DMS53 (cell line): Measurements from ENCODE around the gene TRIO.

Experiments
- DNase-seq: peaks from one replicate; lab custom pipeline; 2025; lab: John Stamatoyannopoulos, UW

Gene TRIO

DNA sequence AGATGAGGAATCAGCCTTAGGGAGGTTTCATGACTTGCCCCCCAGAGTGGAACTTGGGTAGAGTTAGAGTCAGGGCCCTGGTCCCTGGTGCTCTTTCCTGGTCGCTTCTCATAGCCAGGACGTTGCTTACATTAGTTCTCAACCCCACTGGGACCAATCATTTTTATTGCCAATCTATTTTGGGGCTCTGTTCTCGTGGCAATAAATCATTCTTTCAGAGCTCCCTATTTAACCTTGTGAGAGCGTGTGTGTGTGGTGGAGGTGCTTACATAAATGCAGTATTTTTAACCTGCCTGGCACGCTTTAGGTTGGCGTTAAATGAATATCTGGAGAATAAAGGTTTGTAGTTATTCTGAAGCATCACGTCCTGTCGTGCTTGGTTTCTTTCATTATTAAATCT lies 4.1 kb downstream of the TRIO start:
- DNase-seq, result no peak

DNA sequence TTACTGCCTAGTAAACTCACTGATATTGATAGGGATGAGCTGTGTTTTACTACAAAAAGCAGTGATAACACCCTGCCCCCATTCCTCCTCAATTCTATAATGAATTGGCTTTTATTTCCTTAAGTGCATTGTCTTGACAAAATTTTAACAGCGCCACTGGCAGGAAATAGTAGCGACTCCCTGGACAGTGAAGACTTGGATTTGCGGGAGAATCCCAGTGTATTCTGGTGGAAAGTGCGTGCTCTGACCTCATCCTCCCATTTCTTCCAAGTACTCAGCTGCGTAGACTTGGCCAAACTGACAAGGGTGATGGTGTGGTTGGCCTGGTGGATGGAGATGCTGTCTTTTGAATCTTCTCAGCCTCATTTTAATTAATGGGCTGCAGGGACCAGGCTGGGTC lies 5.3 kb downstream of the TRIO start:
- DNase-seq, result no peak

GRCh38 chr5:14148890-14149671 lies 5.9 kb downstream of the TRIO start:
- peak; percentile 18 for DNase-seq

GRCh38 chr5:14149672-14150274 lies 6.6 kb downstream of the TRIO start:
- no peak for DNase-seq

DNA sequence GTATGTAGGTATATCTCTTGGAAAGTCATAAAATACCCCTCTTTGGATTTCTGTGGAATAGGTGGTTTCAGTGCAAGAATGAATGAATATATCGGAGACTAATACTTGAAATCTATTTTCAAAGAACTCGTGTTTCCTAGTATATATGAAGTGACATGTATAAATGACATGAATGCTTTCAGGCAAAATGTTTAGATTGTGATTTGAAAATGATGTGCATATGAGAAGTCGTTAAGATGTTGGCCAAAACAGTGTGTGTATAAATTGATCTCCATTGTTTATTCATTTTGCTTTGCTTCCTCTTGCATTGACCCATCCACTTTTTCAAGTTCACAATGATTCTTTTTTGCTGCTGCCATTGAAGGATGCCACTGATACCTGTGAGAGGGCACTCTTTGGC lies 8.3 kb downstream of the TRIO start:
- no peak for DNase-seq

GRCh38 chr5:14153071-14153864 lies 10.1 kb downstream of the TRIO start:
- no peak for DNase-seq

DNA sequence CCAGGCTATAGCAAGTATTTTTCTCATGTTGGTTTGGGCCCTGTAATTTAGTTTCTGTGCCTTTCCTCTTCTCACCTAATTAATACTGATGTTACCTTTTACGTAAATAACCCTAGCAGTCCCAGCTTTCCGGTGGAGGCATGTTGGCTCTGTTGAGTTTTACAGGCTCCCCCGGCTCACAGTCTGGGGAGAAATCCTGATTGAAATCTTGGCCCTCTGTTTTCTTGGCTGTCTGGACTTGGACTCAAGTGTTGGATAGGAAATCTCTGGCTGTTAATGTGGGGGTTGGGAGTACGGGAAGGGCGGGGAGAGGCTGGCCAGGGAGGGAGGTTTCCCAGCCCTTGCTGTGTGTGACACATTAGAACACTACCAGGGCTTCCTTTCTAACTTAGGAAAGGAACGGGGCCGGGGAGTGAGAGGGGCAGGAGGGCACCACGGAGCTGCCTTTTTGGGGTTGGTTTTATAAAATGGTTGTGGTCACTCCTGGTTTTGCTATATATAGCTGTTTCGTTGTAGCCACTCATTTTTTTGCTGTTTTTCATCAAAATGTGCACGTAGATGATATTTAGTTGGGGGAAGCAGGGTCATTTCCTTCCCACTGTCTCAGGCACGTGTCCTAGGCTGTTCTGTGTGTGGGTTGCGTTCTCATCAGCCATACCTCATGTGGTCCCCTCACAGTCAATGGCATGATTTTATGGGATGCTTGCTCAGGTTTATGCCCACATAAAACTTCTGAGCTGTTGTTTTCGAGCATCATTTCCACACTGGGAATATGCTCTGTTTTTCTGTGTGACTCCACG lies 11.0 kb downstream of the TRIO start:
- DNase-seq, result no peak

DNA sequence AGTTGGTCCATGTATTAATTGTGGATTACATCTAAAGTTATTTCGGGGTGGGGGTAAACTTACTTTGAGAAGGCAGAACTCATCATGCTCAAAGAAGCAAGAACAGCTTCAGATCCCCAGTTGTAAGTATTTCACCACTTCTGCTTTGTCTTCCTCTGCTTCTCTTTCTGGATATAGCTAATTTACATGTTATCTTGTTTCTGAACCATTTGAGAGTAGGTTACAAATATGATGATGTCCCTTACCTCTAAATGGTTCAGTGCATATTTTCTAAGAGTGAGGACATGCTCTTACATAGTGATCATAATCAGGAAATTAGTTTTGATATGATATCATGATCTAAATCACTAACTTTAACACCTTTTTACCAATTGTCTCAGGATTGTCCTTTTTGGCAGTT lies 11.9 kb downstream of the TRIO start:
- DNase-seq, result no peak

DNA sequence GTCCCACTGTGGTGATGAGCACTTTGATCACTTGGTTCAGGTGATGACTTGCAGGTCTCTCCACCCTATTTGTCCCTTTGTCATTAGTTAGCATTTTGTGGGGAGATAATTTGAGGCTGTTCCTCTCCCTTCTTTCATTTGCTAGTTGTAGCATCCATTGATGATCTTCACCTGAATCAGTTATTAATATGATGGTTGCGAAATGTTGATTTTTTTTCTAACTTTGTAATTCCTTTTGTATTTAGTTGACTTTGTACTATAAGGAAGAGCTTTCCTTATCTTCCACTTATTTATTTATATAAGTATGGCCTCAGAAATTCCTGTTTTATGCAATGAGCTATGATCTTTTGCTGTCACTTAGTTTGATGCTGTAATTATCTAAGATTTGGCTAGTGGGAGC lies 12.6 kb downstream of the TRIO start:
- DNase-seq, result no peak

GRCh38 chr5:14156290-14156649 lies 13.1 kb downstream of the TRIO start:
- no peak for DNase-seq

DNA sequence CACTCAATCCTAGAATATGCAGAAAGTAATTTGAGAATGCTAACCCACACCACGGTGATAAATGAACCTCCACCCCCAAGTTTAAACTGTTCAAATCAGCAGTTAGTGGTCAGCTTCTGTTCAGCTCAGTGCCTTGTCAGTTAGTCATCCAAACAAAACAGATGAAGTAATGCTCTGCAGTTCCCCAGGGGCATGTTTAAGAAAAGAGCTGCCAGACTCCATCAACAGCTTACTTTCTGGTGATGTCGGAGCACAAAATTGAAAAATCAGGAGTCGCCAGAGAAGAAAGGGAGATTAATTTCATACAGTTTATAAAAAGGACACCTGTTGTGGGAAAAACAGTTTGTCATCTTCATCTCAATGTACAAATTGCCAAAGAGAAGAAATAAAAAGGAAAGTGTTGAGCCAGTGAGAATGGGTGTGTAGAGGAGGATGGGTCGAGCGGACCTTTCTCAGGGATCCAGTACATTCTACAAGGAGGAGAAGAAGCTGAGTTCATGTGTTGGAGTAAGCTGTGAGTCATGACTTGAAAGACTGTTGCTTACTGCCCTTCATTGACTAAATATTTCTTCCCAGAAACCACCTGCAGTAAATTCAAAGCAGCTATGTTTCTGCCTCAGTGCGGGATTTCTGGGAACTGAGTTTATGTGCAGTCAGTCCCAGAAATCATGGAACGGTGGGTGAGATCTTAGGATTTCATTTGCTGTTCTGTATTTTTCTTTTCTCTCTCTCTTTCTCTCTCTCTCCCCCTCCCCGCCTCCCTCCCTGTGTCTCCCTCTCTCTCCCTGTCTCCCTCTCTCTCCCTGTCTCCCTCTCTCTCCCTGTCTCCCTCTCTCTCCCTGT lies 13.7 kb downstream of the TRIO start:
- DNase-seq, result peak; percentile 23

GRCh38 chr5:14157493-14157782 lies 14.3 kb downstream of the TRIO start:
- no peak for DNase-seq

DNA sequence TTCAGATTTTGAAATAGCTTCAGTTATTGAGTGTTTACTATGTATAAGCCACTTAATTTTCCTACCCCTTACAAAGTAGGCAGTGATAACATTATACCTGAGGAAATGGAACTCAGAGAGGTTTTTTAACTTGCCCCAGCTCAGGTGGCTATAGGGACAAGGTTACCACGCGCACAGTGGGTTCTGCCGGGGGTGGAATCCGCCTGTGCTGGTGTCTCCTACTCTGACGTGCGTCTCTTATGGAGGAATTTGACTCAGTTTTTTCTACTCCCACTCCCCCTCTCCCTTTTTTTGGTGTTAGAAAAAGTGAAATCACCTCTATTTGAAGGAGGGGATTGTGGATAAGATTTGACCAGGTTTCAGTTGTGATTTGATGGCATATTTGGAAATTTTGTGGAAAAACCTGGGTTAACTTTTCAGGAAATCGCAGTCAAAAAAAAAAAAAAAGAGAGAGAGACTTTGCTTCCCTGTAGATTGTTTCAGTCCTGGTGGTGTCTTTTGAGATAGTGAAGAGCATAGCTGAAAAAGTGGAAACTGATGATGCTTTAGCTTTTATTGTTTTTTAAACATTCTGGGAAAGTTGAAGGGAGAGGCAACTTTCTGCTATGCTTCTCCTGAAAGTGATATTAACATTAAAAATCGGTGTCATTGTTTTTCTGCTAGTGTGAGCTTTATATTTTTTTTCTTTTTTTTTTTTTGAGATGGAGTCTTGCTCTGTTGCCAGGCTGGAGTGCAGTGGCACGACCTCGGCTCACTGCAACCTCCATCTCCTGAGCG lies 15.9 kb downstream of the TRIO start:
- DNase-seq, result no peak

GRCh38 chr5:14161825-14162556 lies 18.8 kb downstream of the TRIO start:
- DNase-seq, result peak; percentile 80

- DNase-seq, result peak; percentile 25
These were observed 21.3 kb downstream of the TRIO start for GRCh38 chr5:14164164-14165163.

DNA sequence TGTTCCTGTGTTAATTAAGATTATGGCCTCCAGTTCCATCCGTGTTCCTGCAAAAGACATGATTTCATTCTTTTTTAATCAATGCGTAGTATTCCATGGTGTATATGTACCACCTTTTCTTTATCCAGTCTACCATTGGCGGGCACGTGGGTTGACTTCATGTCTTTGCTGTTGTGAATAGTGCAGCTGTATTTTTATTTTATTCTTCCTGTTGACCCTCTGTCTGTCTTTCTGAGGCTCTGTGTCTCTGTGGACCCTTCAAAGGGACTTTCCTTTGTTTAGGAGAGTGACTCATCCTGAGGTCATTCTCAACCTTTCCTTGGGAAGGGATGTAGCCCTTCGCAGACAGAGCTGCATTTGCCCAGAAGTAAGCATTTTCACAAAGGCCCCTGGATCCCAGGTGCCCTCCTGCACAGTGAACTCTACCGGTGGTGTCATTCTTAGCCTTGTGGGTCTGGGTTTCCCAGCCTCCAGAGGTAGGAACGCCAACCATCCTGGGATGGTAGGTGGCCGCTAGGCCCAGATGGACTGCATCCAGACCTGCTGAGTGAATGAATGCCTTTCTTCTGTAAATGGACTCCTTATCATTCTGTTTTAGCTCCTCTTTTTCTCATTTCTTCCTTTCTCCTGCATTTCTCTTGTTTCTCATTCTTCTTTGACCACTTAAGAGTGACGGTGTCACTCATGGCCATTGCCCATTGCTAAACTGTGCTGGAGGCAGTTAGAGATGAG lies 22.4 kb downstream of the TRIO start:
- DNase-seq, result peak; percentile 90

GRCh38 chr5:14166437-14166836 lies 23.3 kb downstream of the TRIO start:
- no peak for DNase-seq

DNA sequence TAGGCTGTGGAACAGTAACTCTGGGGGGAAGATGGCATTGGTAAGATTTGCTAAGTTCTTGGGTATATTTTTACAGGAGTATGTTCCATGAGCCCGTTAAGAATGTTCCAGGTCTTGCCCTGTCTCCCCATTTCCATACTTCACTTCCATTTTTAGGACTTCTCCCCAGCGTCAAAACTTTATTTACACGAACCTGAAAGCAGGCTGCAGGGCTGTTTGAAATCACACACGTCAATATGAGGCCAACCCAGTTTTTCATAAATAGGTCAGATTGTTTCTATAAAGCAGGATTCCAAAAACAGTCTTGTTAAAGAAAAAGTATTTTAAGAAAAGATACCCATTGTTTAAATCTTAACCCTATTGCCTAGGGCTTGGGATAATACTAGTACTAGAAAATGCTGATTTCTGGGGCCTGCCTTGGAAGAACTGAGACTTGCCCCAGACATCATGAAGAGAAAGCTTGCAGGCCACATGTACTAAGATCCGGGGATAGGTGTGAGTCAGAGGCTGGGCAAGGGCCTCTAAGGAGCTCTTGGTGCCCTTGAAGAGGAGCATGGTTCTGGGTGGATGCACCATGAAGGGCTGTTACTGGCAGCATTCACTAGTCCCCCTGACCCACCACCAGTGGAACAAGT lies 24.2 kb downstream of the TRIO start:
- DNase-seq, result peak; percentile 71
